ENCODE measurements around the gene CCDC195. TPM values are rescaled to one million over a fixed set of nuclear protein-coding genes. Genes with fewer than 3 reads are reported as not detected.

CCDC195 gene
- total RNA-seq, 1 experiment from 2014 or later, result not detected

DNA sequence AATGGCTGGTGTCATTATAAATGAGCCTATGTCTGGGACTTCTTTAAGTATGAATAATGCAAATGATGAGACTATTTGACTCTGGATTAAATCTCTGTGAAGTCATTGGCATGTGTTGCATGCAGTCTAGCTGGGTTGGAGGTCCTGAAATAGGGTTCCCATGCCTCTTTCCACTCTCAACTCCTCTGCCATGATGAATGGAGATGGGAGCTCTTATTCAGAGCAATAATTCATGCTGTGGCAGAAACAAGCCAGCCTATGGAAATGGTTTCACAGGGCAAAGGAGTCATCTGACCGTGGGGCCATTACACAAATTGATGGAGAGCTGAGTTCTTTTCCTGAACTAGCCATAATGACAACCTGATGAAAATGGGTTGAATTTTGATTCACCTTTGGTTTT lies 15.5 kb upstream of the CCDC195 start:
- intact Hi-C loops (cut with micrococcal nuclease; ENCODE audit: unreplicated experiment), result no loop called here
- no peak for DNase-seq
- POLR2A ChIA-PET (ENCODE audit: unreplicated experiment), result no interaction called here

DNA sequence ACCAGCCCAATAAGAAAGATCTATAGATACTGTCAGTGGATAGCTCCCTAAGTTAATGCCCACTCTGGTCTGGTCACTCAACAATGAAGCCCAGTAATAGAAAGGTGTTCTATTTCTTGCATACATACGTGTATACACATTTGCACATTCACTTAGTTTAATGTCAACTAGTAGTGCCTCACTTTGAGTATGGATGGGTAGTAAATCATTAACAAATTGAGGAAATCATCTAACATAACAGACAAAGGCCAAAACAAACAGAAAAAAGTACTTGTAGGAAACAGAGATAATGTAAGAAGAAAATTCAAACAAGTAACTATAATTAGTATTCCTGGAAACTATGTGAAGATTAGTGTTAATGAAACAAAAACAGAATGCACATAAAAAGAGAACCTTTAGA lies 13.3 kb upstream of the CCDC195 start:
- Histone ChIP-seq H3K4me2 (no peak overlapping the region), H3K36me3 (ENCODE audit: low read depth) (no peaks in the 10 kb centered on the region), H3K79me2 (ENCODE audit: low read depth) (no peaks in the 10 kb centered on the region), H4K20me1 (ENCODE audit: insufficient read depth) (no peaks in the 10 kb centered on the region), H3F3A (ENCODE audit: insufficient read depth, low read depth) (no peaks in the 10 kb centered on the region), H3K9me2 (ENCODE audit: insufficient read depth) (no peaks in the 10 kb centered on the region), H3K27ac (no peak overlapping the region), H3K4me3 (no peak overlapping the region), H3K27me3 (ENCODE audit: insufficient read depth, low read depth) (no peaks in the 10 kb centered on the region), H3K9me3 (ENCODE audit: insufficient read depth, low read depth) (0 out of 2 replicates have a peak, but pooled peaks cover 4% of the 10 kb centered on the region), H3K4me1 (replicated peaks; ENCODE audit: insufficient read depth) (no peaks in the 10 kb centered on the region), H2AFZ (no peak overlapping the region)
- no peak for DNase-seq
- ChIA-PET POLR2A (ENCODE audit: unreplicated experiment) (no interaction called here), CTCF (no interaction called here)
- TF ChIP-seq CTCF (conservative IDR thresholded peaks at IDR 0.05), result no peak
- intact Hi-C loops (cut with micrococcal nuclease; ENCODE audit: unreplicated experiment), result no loop called here
- no TSS peak for BruUV-seq (replicated peaks)

More for the DNA sequence above, 15.5 kb upstream of the CCDC195 start:
- Histone ChIP-seq H3K9me3 (ENCODE audit: insufficient read depth, low read depth) (peaks cover 8% of the 10 kb centered on the region), H2AFZ (no peak overlapping the region), H3K27ac (no peak overlapping the region), H3K27me3 (ENCODE audit: insufficient read depth, low read depth) (no peaks in the 10 kb centered on the region), H3K4me1 (replicated peaks; ENCODE audit: insufficient read depth) (no peaks in the 10 kb centered on the region), H3K4me3 (no peak overlapping the region), H3K4me2 (no peak overlapping the region), H3F3A (ENCODE audit: insufficient read depth, low read depth) (no peaks in the 10 kb centered on the region), H3K79me2 (ENCODE audit: low read depth) (no peaks in the 10 kb centered on the region), H3K36me3 (ENCODE audit: low read depth) (no peaks in the 10 kb centered on the region), H3K9me2 (ENCODE audit: insufficient read depth) (no peaks in the 10 kb centered on the region), H4K20me1 (ENCODE audit: insufficient read depth) (no peaks in the 10 kb centered on the region)
- no TSS peak for BruUV-seq (replicated peaks)
- CTCF ChIA-PET, result no interaction called here
- TF ChIP-seq EZH2 (IDR thresholded peaks at IDR 0.05; ENCODE audit: low read depth) (no peak), CTCF (conservative IDR thresholded peaks at IDR 0.05) (no peak)

- Histone ChIP-seq H3K4me1 (replicated peaks; ENCODE audit: insufficient read depth) (no peaks in the 10 kb centered on the region), H3K9me3 (ENCODE audit: insufficient read depth, low read depth) (peaks cover 11% of the 10 kb centered on the region; the same call in 1 of the 2 replicates), H3K36me3 (ENCODE audit: low read depth) (no peaks in the 10 kb centered on the region), H4K20me1 (ENCODE audit: insufficient read depth) (no peaks in the 10 kb centered on the region), H3K9me2 (ENCODE audit: insufficient read depth) (no peaks in the 10 kb centered on the region), H2AFZ (no peak overlapping the region), H3K4me2 (no peak overlapping the region), H3K27ac (no peak overlapping the region), H3K27me3 (ENCODE audit: insufficient read depth, low read depth) (no peaks in the 10 kb centered on the region), H3F3A (ENCODE audit: insufficient read depth, low read depth) (no peaks in the 10 kb centered on the region), H3K4me3 (no peak overlapping the region), H3K79me2 (ENCODE audit: low read depth) (no peaks in the 10 kb centered on the region)
- ChIA-PET POLR2A (ENCODE audit: unreplicated experiment) (interaction anchor here (0.6 kb wide), 1 partner anchor 485 kb away, joined by 6 read pairs; no protein-coding TSS in a partner anchor), CTCF (no interaction called here)
- no peak for TF ChIP-seq EZH2 (IDR thresholded peaks at IDR 0.05; ENCODE audit: low read depth)
- TF ChIP-seq CTCF (conservative IDR thresholded peaks at IDR 0.05), result no peak
- BruUV-seq (replicated peaks), result no TSS peak
- DNase-seq, result no peak
- intact Hi-C loops (cut with micrococcal nuclease; ENCODE audit: unreplicated experiment), result no loop called here
Observed at GRCh38 chr2:224724331-224724730, 8.2 kb upstream of the CCDC195 start.
